Right atrium auricular region (tissue), 2 donors: ENCODE results near the gene ICE2. TPM values are rescaled to one million over a fixed set of nuclear protein-coding genes. Genes with fewer than 3 reads are reported as not detected.

Source experiments
- DNase-seq: peaks from one replicate; pipeline ENCODE4 v3.0.0-alpha.2; 2019; ENCODE audit warnings: low spot score
- H3K27ac ChIP-seq, 2 donors: fragments of 200-600 bp; sonication (generic); 1 replicate in 1 of 2; 2 replicates in 1 of 2; pipeline ENCODE4 v1.5.1; 2016 to 2019
- H3K27me3 ChIP-seq, 2 donors: fragments of 200-600 bp; sonication (generic); one replicate each; pipeline versions ENCODE4 v1.5.1 to v1.6.0; 2017 to 2019
- H3K36me3 ChIP-seq: fragments of 200-600 bp; sonication (generic); one replicate; pipeline ENCODE4 v1.5.1; 2016
- H3K4me1 ChIP-seq, 2 donors: fragments of 200-600 bp; sonication (generic); one replicate each; pipeline versions ENCODE4 v1.5.1 to v1.6.0; 2017 to 2019
- H3K4me3 ChIP-seq, 2 donors: fragments of 200-600 bp; sonication (generic); 1 replicate in 1 of 2; 2 replicates in 1 of 2; pipeline ENCODE4 v1.5.1; 2017 to 2019; ENCODE audit warnings: mild to moderate bottlenecking in 1 of 2, moderate library complexity in 1 of 2
- H3K9me3 ChIP-seq, 2 donors: fragments of 200-600 bp; sonication (generic); one replicate each; pipeline ENCODE4 v1.5.1; 2019
- total RNA-seq, 2 donors: library from RNA; depleted of rRNA; stranded (reverse); fragments of >200 nt; gene quantifications; one replicate each; pipeline ENCODE4 v1.1.0, GENCODE V29; 2016
- TF ChIP-seq, protein P1 (sequence below), 2 donors: fragments of 200-600 bp; sonication (generic); IDR thresholded peaks; one replicate each; pipeline ENCODE4 v1.5.1; 2019; ENCODE audit warnings: antibody characterized with exemption in 2 of 2

Gene ICE2
- total RNA-seq, 2 donors from 2014 or later, result 10.6 to 12.6 TPM

DNA sequence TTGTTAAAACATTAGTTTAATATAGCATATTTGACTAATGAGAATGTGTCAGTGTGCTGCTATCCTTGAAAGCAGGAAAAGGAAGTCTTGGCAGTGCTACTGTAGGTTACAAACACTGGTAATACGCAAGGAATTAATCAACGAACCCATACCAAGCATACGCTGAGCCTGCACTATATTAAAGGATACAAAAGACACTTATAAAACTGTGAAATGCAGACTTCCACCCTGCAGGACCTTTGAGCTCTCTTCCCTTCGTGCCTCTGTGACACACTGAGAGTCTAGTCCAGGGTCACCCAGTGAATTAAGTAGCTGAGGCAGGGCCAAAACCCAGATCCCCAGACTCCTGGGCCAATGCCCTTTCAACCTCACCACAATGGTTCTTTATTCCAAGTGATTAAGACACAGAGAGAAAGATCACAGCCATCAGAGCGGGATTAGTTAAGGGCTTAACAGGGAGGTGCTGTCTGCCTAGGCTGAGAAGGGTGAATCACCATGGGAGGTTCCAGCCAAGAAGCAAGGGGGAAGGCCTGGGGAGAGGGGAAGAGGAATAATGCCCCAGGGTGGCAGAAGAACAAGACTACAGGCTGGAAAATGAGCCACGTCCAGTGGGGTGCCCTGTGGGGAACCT is 88.0 kb downstream of the ICE2 start:
- Histone ChIP-seq H3K27me3 (no peaks in the 10 kb centered on the region), H3K27ac (peak overlapping the region; percentile 50 to 97), H3K4me3 (peak overlapping the region in 1 of 2 donors; percentile 12), H3K9me3 (no peaks in the 10 kb centered on the region), H3K4me1 (peaks cover 0 to 79% of the 10 kb centered on the region in 2 donors), H3K36me3 (no peaks in the 10 kb centered on the region)
- DNase-seq, result peak; percentile 74
- TF ChIP-seq, protein P1, sequence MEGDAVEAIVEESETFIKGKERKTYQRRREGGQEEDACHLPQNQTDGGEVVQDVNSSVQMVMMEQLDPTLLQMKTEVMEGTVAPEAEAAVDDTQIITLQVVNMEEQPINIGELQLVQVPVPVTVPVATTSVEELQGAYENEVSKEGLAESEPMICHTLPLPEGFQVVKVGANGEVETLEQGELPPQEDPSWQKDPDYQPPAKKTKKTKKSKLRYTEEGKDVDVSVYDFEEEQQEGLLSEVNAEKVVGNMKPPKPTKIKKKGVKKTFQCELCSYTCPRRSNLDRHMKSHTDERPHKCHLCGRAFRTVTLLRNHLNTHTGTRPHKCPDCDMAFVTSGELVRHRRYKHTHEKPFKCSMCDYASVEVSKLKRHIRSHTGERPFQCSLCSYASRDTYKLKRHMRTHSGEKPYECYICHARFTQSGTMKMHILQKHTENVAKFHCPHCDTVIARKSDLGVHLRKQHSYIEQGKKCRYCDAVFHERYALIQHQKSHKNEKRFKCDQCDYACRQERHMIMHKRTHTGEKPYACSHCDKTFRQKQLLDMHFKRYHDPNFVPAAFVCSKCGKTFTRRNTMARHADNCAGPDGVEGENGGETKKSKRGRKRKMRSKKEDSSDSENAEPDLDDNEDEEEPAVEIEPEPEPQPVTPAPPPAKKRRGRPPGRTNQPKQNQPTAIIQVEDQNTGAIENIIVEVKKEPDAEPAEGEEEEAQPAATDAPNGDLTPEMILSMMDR (IDR thresholded peaks at IDR 0.05), result no peak

DNA sequence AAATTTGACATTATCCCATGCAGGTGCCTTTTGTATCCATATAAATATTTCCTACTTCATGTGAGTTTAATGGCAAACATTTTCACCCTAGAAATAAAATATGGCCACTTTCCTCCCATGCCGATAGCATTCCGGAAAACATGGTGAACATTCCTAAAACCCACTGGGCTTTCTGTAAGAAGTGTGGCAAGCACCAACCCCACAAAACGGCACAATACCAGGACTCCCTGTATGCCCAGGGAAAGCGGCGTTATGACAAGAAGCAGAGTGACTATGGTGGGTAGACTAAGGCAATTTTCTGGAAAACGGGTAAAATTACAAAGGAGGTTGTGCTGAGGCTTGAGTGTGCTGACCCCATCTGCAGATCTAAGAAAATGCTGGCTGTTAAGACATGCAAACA is 88.7 kb downstream of the ICE2 start:
- Histone ChIP-seq H3K36me3 (peaks cover 4% of the 10 kb centered on the region), H3K4me3 (no peak overlapping the region), H3K9me3 (no peaks in the 10 kb centered on the region), H3K27ac (no peak overlapping the region), H3K27me3 (no peaks in the 10 kb centered on the region), H3K4me1 (peaks cover 0 to 79% of the 10 kb centered on the region in 2 donors)
- DNase-seq, result no peak
- TF ChIP-seq, protein P1 (IDR thresholded peaks at IDR 0.05), result no peak

DNA sequence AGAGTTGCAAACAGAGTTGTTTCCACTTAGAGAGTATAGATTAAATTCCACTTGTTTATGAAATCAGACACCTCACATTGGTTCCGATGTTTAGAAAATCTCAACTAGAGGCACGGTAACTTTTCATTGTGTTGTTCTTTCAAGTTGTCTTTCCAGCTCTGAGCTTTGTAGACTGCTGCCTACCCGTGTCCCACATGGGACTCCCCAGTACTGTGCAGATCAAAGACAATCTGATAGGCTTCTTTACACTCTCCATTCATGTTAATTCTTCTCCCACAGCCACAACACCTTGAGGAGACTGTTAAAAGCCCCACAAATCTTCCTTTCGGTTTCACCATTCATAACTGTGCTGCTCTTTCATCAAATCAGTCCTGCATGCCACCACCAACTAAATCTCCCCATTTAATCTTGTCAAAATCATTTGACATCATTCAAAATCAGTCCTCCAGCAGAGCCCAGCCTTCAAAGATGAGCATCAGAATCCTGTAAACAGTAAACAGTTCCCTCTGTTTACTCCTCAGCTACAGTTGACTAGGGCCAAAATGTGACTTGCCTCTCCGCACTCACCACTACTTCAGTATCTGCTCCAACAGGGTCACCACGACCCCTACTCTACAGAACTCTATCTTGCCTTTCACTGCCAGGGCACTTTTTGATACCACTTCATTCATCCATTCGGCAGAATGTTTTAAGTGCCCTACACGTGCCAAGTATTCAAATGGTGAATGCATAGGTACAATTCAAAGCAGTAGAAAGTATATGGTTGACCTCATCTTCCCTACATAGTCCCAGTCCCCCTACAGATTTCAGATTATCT is 89.5 kb downstream of the ICE2 start:
- TF ChIP-seq, protein P1 (IDR thresholded peaks at IDR 0.05), result no peak
- Histone ChIP-seq H3K27ac (peak overlapping the region in 1 of 2 donors; percentile 28), H3K9me3 (no peaks in the 10 kb centered on the region), H3K4me1 (peaks cover 0 to 74% of the 10 kb centered on the region in 2 donors), H3K36me3 (peaks cover 11% of the 10 kb centered on the region), H3K4me3 (no peak overlapping the region), H3K27me3 (no peaks in the 10 kb centered on the region)
- DNase-seq, result no peak

DNA sequence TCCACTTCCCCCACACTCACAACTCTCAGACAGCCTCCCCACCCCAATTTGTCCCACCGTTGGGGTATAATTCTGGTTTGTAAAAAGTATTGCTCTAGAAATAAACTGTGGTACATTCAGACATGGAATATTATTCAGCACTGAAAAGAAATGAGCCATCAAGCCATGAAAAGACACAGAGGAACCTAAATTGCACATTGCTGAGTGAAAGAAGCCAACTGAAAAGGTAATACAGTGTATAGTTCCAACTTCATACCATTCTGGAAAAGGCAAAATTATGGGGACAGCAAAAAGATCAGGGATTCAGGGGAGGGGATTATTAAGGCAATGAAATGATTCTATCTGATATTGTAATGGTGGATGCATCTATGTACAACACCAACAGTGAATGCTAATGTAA is 91.6 kb downstream of the ICE2 start:
- H3K27me3 ChIP-seq, result no peaks in the 10 kb centered on the region
- no peak for DNase-seq
- H3K9me3 ChIP-seq, result no peaks in the 10 kb centered on the region
- H3K4me1 ChIP-seq, result peaks cover 0 to 73% of the 10 kb centered on the region in 2 donors
- H3K27ac ChIP-seq, result no peak overlapping the region
- H3K36me3 ChIP-seq, result peaks cover 28% of the 10 kb centered on the region
- no peak overlapping the region for H3K4me3 ChIP-seq
- TF ChIP-seq, protein P1 (IDR thresholded peaks at IDR 0.05), result no peak

DNA sequence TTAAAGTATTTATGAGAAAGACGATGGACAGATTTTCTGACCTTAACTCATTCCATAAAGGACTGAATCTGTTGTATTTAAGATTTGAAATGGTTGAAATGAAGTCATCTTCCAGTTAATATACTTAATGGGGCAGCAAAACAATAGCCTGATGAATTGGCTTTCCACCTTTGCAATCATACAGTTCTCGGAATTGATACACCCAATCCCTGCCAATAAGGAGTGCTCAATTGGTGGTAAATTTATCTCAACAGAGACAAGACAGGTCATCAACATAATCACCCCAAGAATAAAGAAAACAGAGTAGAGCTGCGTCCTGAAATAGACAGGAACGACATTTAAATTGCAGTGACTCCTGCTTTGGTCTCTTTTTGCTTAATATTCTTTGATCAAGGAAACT is 92.3 kb downstream of the ICE2 start:
- no peak overlapping the region for H3K27ac ChIP-seq
- TF ChIP-seq, protein P1 (IDR thresholded peaks at IDR 0.05), result no peak
- H3K36me3 ChIP-seq, result peaks cover 28% of the 10 kb centered on the region
- H3K9me3 ChIP-seq, result no peaks in the 10 kb centered on the region
- DNase-seq, result no peak
- H3K27me3 ChIP-seq, result no peaks in the 10 kb centered on the region
- no peak overlapping the region for H3K4me3 ChIP-seq
- peaks cover 0 to 66% of the 10 kb centered on the region in 2 donors for H3K4me1 ChIP-seq
